Stomach (tissue), 4 donors: ENCODE results near the gene NUP210.

ENCODE experiments used
- CTCF ChIP-seq, 7 experiments: fragments of 450-650 bp in 4 of 7; fragments of 200-600 bp in 3 of 7; sonication (generic) in 3 of 7; IDR thresholded peaks; one replicate each; pipeline ENCODE4 v1.5.1; 2016 to 2019; ENCODE audit warnings: antibody characterized with exemption in 7 of 7, control low read depth in 2 of 7, mild to moderate bottlenecking in 1 of 7
- POLR2A ChIP-seq, 4 donors: fragments of 450-650 bp; IDR thresholded peaks; one replicate each; pipeline ENCODE4 v1.6.1; 2016; ENCODE audit warnings: antibody characterized with exemption in 4 of 4, control low read depth in 2 of 4, mild to moderate bottlenecking in 1 of 4, moderate library complexity in 1 of 4
- POLR2AphosphoS5 ChIP-seq, 3 donors: sonication (generic); formaldehyde crosslinking; IDR thresholded peaks; one replicate each; pipeline ENCODE4 v1.6.1; 2016; ENCODE audit warnings: antibody characterized with exemption in 3 of 3

GRCh38 chr3:13373975-13374586, 46.0 kb downstream of the NUP210 start:
- TF ChIP-seq CTCF (IDR thresholded peaks at IDR 0.05) (no peak), POLR2AphosphoS5 (IDR thresholded peaks at IDR 0.05) (no peak), POLR2A (IDR thresholded peaks at IDR 0.05) (no peak)
